GM12875 (cell line): ENCODE results near the gene CERS6.

Experiments
- H3K4me3 ChIP-seq: one replicate; pipeline ENCODE4 v1.5.1; 2011; ENCODE audit warnings: low read depth, low read length, control low read depth
- CTCF ChIP-seq: IDR thresholded peaks from 2 replicates; pipeline ENCODE4 v1.5.1; 2011; ENCODE audit warnings: low read depth, mild to moderate bottlenecking, control low read depth, inconsistent platforms, low read length, moderate library complexity, borderline replicate concordance; ENCODE audit not compliant: insufficient read depth

The CERS6 gene

GRCh38 chr2:168608796-168609195 is 152.7 kb downstream of the CERS6 start:
- H3K4me3 ChIP-seq, result no peak overlapping the region
- TF ChIP-seq CTCF, result no peak

GRCh38 chr2:168611091-168611490 is 155.0 kb downstream of the CERS6 start:
- TF ChIP-seq CTCF, result no peak
- H3K4me3 ChIP-seq, result no peak overlapping the region

- no peak for TF ChIP-seq CTCF
- no peak overlapping the region for H3K4me3 ChIP-seq
These were observed 156.0 kb downstream of the CERS6 start for GRCh38 chr2:168611896-168612650.

GRCh38 chr2:168612719-168613118 is 156.6 kb downstream of the CERS6 start:
- no peak overlapping the region for H3K4me3 ChIP-seq
- TF ChIP-seq CTCF, result no peak

- TF ChIP-seq CTCF, result no peak
- no peak overlapping the region for H3K4me3 ChIP-seq
These were observed 157.5 kb downstream of the CERS6 start for GRCh38 chr2:168613551-168613950.

GRCh38 chr2:168614172-168615018 is 158.3 kb downstream of the CERS6 start:
- TF ChIP-seq CTCF, result peak; percentile 32; the same call in 1 of the 2 replicates
- H3K4me3 ChIP-seq, result no peak overlapping the region
